Colonic mucosa (tissue), 4 donors: ENCODE results near the gene RHBDL2. TPM values are rescaled to one million over a fixed set of nuclear protein-coding genes. Genes with fewer than 3 reads are reported as not detected.

Experiments
- DNase-seq: peaks from one replicate; pipeline ENCODE4 v3.0.0-alpha.2; 2020
- H3K27ac ChIP-seq: fragments of 200-600 bp; one replicate; pipeline ENCODE4 v1.8.0; 2021
- H3K27me3 ChIP-seq: fragments of 200-600 bp; one replicate; pipeline ENCODE4 v1.8.0; 2021
- H3K36me3 ChIP-seq: fragments of 200-600 bp; one replicate; pipeline ENCODE4 v1.8.0; 2021
- H3K4me1 ChIP-seq: fragments of 200-600 bp; one replicate; pipeline ENCODE4 v1.8.0; 2021; ENCODE audit warnings: mild to moderate bottlenecking
- H3K4me3 ChIP-seq: fragments of 200-600 bp; one replicate; pipeline ENCODE4 v1.8.0; 2021
- H3K9ac ChIP-seq, 2 donors: one replicate each; pipeline ENCODE4 v1.7.0; 2013; ENCODE audit warnings: control low read depth in 2 of 2, low read depth in 2 of 2, low read length in 2 of 2
- H3K9me3 ChIP-seq: fragments of 200-600 bp; one replicate; pipeline ENCODE4 v1.8.0; 2021
- CTCF ChIP-seq: fragments of 200-600 bp; IDR thresholded peaks from one replicate; pipeline ENCODE4 v1.8.0; 2022; ENCODE audit warnings: antibody characterized with exemption, mild to moderate bottlenecking
- intact Hi-C: fragments of 100-400 bp; cut with DNase I; formaldehyde crosslinking; loops from one replicate; pipeline ENCODE4 v1.14.1; 2022
- total RNA-seq, 2 donors: library from RNA; stranded (reverse); fragmentation: NEBNext Ultra II Directional in 1 of 2; extraction: Animal tissue kit (Norgen Biotek cat#: 25700) in 1 of 2; gene quantifications; one replicate each; pipeline ENCODE4 v1.2.1, GENCODE V29; 2021
- donor health status: healthy.
- donor health status: DM: no; HTN: no; CAD: no.
- donor health status: DM: no; HTN: no; CAD: no.

The RHBDL2 gene
- total RNA-seq, 2 donors from 2014 or later = 42.5 to 46.7 TPM

DNA sequence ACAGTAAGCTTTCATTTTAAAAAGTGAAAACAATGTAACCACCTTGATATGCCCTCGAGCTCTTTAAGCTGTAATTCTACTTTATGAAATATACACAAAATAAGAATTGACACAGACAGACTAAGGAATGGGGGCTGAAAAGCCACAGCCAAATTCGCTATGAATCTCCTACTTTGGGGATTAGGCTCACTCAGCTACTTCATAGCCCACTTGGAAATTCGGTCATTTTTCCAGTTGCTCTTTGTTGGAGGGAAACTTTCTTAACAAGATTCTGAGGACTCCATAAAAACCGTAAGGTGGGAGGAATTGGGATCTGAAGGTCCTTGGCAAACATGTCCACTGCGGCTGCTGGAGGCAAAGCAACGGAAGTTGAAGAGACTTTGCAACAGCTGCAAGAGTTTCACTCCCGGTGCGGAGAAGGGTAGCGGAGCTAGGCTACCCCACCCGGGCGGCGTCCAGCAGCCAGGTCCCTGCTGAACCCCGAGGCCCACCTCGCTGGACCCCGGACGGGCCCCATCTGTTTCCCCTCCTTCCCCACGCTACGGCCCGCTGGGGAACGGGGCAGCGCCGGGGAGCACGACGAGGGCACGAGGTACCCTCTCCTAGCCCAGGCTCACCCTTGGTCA lies 69.1 kb downstream of the RHBDL2 start:
- intact Hi-C loops = loop anchor here (10.0 kb wide), 1 partner anchor 122 kb away; the partner anchor contains the start of gene AKIRIN1
- H3K4me3 ChIP-seq = peak overlapping the region; percentile 84
- peak overlapping the region; percentile 52 for H3K27ac ChIP-seq
- no peaks in the 10 kb centered on the region for H3K27me3 ChIP-seq
- H3K9me3 ChIP-seq = no peaks in the 10 kb centered on the region
- H3K9ac ChIP-seq = peak overlapping the region; percentile 52 to 80
- H3K36me3 ChIP-seq = no peaks in the 10 kb centered on the region
- no peaks in the 10 kb centered on the region for H3K4me1 ChIP-seq
- no peak for DNase-seq
- no peak for TF ChIP-seq CTCF

- no peaks in the 10 kb centered on the region for H3K36me3 ChIP-seq
- no peak for DNase-seq
- intact Hi-C loops = loop anchor here (10.0 kb wide), 1 partner anchor 124 kb away; the partner anchor contains the start of gene AKIRIN1
- no peak overlapping the region for H3K27ac ChIP-seq
- no peaks in the 10 kb centered on the region for H3K27me3 ChIP-seq
- H3K4me3 ChIP-seq = no peak overlapping the region
- TF ChIP-seq CTCF = no peak
- H3K9ac ChIP-seq = no peak overlapping the region
- no peaks in the 10 kb centered on the region for H3K4me1 ChIP-seq
- H3K9me3 ChIP-seq = no peaks in the 10 kb centered on the region
Observed at GRCh38 chr1:38870996-38871395, 70.6 kb downstream of the RHBDL2 start.

GRCh38 chr1:38867208-38867607 lies 74.4 kb downstream of the RHBDL2 start:
- Histone ChIP-seq H3K4me1 (no peaks in the 10 kb centered on the region), H3K9ac (no peak overlapping the region), H3K27ac (no peak overlapping the region), H3K4me3 (no peak overlapping the region), H3K36me3 (no peaks in the 10 kb centered on the region), H3K27me3 (no peaks in the 10 kb centered on the region), H3K9me3 (no peaks in the 10 kb centered on the region)
- intact Hi-C loops = no loop called here
- no peak for TF ChIP-seq CTCF
- no peak for DNase-seq

DNA sequence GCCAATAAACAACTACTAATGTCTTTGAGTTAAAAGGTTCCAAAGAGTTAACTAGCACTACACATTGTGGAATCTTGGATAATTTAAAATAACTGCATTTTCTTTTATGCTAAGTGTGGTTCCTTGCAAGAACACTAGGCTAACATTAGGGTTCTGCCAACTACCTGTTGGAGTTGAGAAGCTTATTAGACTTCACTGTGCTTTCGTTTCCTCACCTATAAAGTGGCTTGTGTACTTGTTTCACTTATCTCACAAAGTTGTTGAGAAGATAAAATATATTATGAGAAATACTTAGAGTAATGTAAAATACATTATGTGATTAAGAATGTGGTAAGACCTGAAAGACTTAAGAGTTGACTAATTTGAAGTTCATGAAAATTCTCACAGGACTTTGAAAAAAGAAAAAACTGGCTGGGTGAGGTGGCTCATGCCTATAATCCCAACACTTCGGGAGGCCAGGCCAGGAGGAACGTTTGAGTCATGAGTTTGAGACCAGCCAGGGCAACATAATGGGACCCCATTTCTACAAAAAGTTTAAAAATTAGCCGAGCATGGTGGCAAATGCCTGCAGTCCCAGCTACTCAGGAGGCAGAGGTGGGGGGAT lies 76.4 kb downstream of the RHBDL2 start:
- no peaks in the 10 kb centered on the region for H3K9me3 ChIP-seq
- DNase-seq = no peak
- no peaks in the 10 kb centered on the region for H3K27me3 ChIP-seq
- H3K27ac ChIP-seq = no peak overlapping the region
- H3K9ac ChIP-seq = no peak overlapping the region
- no peaks in the 10 kb centered on the region for H3K36me3 ChIP-seq
- no peak for TF ChIP-seq CTCF
- no peak overlapping the region for H3K4me3 ChIP-seq
- intact Hi-C loops = no loop called here
- no peaks in the 10 kb centered on the region for H3K4me1 ChIP-seq

DNA sequence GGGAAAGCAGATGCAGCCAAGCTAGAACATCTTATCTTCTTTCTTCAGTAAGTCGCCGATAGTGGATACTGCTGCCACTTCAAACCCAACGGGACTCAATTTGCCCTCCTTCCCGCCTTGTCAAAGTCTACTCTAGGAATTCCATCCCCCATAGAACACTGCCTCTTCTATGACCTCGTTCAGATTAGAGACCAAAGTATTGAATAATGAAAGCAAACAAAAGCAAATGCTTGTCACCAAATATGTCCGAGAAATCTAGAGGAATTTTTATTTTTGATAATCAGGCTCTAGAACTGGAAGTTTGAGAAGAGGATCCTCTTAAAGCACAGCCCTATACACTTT lies 81.2 kb downstream of the RHBDL2 start:
- peaks cover 9% of the 10 kb centered on the region for H3K4me1 ChIP-seq
- H3K9ac ChIP-seq = peak overlapping the region; percentile 81 to 86
- DNase-seq = no peak
- H3K27me3 ChIP-seq = no peaks in the 10 kb centered on the region
- no peak for TF ChIP-seq CTCF
- no peaks in the 10 kb centered on the region for H3K36me3 ChIP-seq
- no peak overlapping the region for H3K27ac ChIP-seq
- H3K4me3 ChIP-seq = peak overlapping the region; percentile 63
- intact Hi-C loops = no loop called here
- no peaks in the 10 kb centered on the region for H3K9me3 ChIP-seq
